Nephron progenitor cell (in vitro differentiated cells): ENCODE data around the gene PRKCE.

Source experiments
- DNase-seq: peaks from one replicate; pipeline ENCODE4 v3.0.0; 2021
- H3K27ac Mint-ChIP-seq: 2 replicates; pipeline ENCODE4 v1.8.0; 2021; ENCODE audit warnings: mild to moderate bottlenecking, moderate library complexity, mixed read lengths
- H3K27me3 Mint-ChIP-seq: 2 replicates; pipeline ENCODE4 v1.8.0; 2021; ENCODE audit warnings: mild to moderate bottlenecking, low read depth, mixed read lengths; ENCODE audit not compliant: poor library complexity
- H3K36me3 Mint-ChIP-seq: 2 replicates; pipeline ENCODE4 v1.8.0; 2021; ENCODE audit warnings: low read depth, mixed read lengths
- H3K4me1 Mint-ChIP-seq: 2 replicates; pipeline ENCODE4 v1.8.0; 2021; ENCODE audit warnings: mixed read lengths
- H3K4me3 Mint-ChIP-seq: 2 replicates; pipeline ENCODE4 v1.8.0; 2021; ENCODE audit warnings: mild to moderate bottlenecking, moderate library complexity, mixed read lengths
- H3K9me3 Mint-ChIP-seq: 2 replicates; pipeline ENCODE4 v1.8.0; 2021; ENCODE audit warnings: mild to moderate bottlenecking, moderate library complexity, mixed read lengths
- TF ChIP-seq, protein P1 (sequence below): fragments of 200-600 bp; sonication (generic); IDR thresholded peaks from 2 replicates; pipeline ENCODE4 v1.5.0; 2021; ENCODE audit warnings: antibody characterized with exemption

PRKCE gene

DNA sequence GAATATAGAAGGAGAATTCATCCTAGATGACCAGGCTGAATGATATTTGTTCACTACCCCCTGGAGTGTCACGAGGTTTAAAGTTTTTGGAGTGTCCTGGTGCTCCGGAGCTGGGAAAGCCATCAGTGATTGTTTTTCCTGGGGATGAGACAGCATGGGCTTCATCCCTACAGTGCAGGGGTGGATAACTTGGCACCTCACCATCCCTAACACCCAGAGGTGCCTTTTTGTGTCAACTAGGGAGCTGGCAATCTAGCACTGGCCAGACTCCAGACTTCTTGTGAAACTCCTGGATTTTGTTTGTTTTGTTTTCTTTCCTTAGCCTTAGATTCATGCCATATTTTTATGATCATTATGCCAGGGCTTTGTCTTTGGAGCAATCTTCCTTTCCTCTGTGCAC is 164.8 kb downstream of the PRKCE start:
- DNase-seq = no peak
- H3K27ac Mint-ChIP-seq = no peak overlapping the region
- H3K27me3 Mint-ChIP-seq = peaks cover 2% of the 10 kb centered on the region
- no peaks in the 10 kb centered on the region for H3K9me3 Mint-ChIP-seq
- H3K4me3 Mint-ChIP-seq = no peak overlapping the region
- no peaks in the 10 kb centered on the region for H3K36me3 Mint-ChIP-seq
- TF ChIP-seq, protein P1, sequence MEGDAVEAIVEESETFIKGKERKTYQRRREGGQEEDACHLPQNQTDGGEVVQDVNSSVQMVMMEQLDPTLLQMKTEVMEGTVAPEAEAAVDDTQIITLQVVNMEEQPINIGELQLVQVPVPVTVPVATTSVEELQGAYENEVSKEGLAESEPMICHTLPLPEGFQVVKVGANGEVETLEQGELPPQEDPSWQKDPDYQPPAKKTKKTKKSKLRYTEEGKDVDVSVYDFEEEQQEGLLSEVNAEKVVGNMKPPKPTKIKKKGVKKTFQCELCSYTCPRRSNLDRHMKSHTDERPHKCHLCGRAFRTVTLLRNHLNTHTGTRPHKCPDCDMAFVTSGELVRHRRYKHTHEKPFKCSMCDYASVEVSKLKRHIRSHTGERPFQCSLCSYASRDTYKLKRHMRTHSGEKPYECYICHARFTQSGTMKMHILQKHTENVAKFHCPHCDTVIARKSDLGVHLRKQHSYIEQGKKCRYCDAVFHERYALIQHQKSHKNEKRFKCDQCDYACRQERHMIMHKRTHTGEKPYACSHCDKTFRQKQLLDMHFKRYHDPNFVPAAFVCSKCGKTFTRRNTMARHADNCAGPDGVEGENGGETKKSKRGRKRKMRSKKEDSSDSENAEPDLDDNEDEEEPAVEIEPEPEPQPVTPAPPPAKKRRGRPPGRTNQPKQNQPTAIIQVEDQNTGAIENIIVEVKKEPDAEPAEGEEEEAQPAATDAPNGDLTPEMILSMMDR = no peak
- peaks cover 78% of the 10 kb centered on the region for H3K4me1 Mint-ChIP-seq

DNA sequence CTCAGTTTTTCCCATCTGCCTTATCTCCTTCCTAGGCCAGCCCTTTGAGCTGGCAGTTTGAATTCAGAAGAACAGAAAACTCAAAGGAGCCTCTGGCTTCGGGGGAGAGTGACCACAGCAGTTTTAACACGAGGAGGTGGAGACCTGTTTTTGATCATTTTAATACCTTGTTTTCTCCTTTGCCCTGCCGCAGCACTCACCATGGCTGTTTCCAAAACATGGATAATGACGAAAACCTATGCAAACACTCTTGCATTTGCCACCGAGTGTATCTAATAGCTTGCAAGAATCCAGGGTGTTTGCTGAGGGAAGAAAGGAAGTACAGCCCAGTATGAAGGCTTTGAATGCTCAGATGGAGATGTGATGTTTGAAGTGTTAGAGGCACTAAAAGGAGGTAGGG is 167.1 kb downstream of the PRKCE start:
- Mint-ChIP-seq H3K4me3 (no peak overlapping the region), H3K4me1 (peaks cover 81% of the 10 kb centered on the region)

DNA sequence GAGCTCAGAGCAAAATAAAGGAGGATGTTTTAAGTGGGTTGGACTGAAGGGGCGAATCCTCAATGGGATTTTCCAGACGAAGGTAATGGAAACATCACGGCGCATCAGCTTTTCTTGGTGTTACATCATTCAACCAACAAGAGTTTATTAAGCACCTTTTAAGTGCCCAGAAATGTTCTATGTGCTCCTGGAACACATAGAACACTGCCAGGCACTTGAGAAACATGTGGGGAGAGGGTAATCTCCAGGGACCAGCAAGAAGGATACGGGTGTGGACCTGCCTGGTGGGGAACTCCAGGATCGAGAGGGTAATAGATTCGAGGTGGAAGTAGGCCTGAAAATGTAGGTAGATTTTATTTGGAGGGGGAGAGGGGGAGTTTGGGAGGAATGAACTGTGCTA is 168.6 kb downstream of the PRKCE start:
- TF ChIP-seq, protein P1 = no peak
- H3K36me3 Mint-ChIP-seq = no peaks in the 10 kb centered on the region
- no peak for DNase-seq
- H3K4me1 Mint-ChIP-seq = peaks cover 78% of the 10 kb centered on the region
- peaks cover 5% of the 10 kb centered on the region for H3K27me3 Mint-ChIP-seq
- H3K9me3 Mint-ChIP-seq = no peaks in the 10 kb centered on the region
- no peak overlapping the region for H3K27ac Mint-ChIP-seq
- H3K4me3 Mint-ChIP-seq = no peak overlapping the region

More for the DNA sequence above, 167.1 kb downstream of the PRKCE start:
- Mint-ChIP-seq H3K36me3 (no peaks in the 10 kb centered on the region), H3K27ac (no peak overlapping the region), H3K27me3 (no peaks in the 10 kb centered on the region), H3K9me3 (no peaks in the 10 kb centered on the region)
- TF ChIP-seq, protein P1 = no peak
- no peak for DNase-seq

DNA sequence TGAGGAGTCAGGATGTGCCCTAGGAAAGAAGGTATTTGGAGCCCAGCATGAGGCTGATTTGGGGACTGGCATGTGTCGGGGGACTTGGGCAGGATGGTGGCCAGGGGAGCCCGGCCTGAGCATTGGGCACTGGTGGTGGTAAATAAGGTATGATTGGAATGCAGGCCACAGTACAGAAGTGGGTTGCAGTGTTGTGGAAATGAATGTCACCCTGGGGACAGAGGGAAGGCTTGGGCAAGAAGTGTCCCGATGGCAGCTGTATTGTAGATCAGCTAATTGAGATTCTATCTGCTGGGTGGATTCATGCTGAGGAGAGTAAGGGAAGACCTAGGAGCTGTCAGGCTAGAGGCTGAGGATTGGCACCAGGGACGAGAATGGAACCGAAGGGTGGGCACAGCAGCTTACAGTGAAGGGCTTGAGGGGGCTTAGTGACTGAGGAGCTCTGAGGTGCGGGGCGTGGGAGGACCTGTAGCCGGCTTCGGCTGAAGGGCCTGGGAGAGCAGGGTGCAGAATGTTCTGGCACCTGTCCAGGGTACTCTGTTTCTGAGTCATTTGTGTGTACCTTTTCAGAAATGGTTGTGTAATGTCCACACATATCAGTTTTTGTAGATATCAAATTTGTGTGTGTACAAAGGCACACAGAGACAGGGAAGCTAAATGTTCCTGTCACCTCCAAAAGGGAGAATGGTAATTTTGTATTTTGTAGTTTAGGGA is 170.2 kb downstream of the PRKCE start:
- H3K9me3 Mint-ChIP-seq = no peaks in the 10 kb centered on the region
- H3K4me3 Mint-ChIP-seq = peak overlapping the region; percentile 31
- H3K27ac Mint-ChIP-seq = peak overlapping the region; percentile 31
- no peaks in the 10 kb centered on the region for H3K36me3 Mint-ChIP-seq
- TF ChIP-seq, protein P1 = no peak
- peaks cover 9% of the 10 kb centered on the region for H3K27me3 Mint-ChIP-seq
- peaks cover 71% of the 10 kb centered on the region for H3K4me1 Mint-ChIP-seq
- DNase-seq = no peak

DNA sequence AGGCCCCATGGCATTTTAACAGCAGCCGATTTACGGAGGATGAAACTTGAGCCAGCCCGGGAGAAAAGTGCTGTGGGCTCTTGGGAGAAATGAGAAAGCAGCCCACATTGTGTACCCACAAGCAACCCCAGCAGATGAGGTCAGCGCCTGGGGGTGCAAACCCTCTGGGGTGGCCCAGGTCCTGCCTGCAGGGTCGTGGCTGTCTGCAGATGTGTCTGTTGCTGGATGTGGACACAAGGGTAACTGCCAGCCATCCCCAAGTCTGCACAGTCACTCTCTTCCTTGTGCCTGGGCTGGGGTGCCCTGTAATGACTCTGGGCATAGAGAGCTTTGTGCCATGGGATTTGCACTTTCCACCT is 170.8 kb downstream of the PRKCE start:
- peaks cover 67% of the 10 kb centered on the region for H3K4me1 Mint-ChIP-seq

More for the DNA sequence above, 170.8 kb downstream of the PRKCE start:
- TF ChIP-seq, protein P1 = no peak
- Mint-ChIP-seq H3K27me3 (peaks cover 9% of the 10 kb centered on the region), H3K4me3 (no peak overlapping the region), H3K36me3 (no peaks in the 10 kb centered on the region), H3K27ac (peak overlapping the region; percentile 31), H3K9me3 (no peaks in the 10 kb centered on the region)
- peak; percentile 18 for DNase-seq
